MM.1S (cell line): Measurements from ENCODE around the gene HNF4A.

Experiments
- DNase-seq: peaks from one replicate; pipeline ENCODE4 v3.0.0-alpha.2; 2015
- H2AFZ ChIP-seq: fragments of 300-600 bp; sonication (generic); 2 replicates; pipeline ENCODE4 v1.6.0; 2016; ENCODE audit warnings: antibody characterized with exemption, low read length
- H3F3A ChIP-seq: fragments of 300-600 bp; sonication (generic); 2 replicates; pipeline ENCODE4 v1.6.1; 2016; ENCODE audit warnings: mild to moderate bottlenecking, antibody characterized with exemption, low read length, moderate library complexity, mixed read lengths; ENCODE audit not compliant: insufficient read depth
- H3K27ac ChIP-seq: fragments of 300-600 bp; sonication (generic); 2 replicates; pipeline ENCODE4 v1.5.1; 2016; ENCODE audit warnings: mild to moderate bottlenecking, low read length
- H3K27me3 ChIP-seq: fragments of 300-600 bp; sonication (generic); replicated peaks from 2 replicates; pipeline ENCODE4 v1.6.0; 2016; ENCODE audit warnings: low read length; ENCODE audit not compliant: insufficient read depth
- H3K36me3 ChIP-seq: fragments of 300-600 bp; sonication (generic); replicated peaks from 2 replicates; pipeline ENCODE4 v1.6.1; 2016; ENCODE audit warnings: mild to moderate bottlenecking, low read length, mixed read lengths; ENCODE audit not compliant: insufficient read depth
- H3K4me1 ChIP-seq: fragments of 300-600 bp; sonication (generic); 2 replicates; pipeline ENCODE4 v1.6.1; 2016; ENCODE audit warnings: low read length, mixed read lengths
- H3K4me2 ChIP-seq: fragments of 300-600 bp; sonication (generic); 2 replicates; pipeline ENCODE4 v1.6.0; 2016; ENCODE audit warnings: low read depth, low read length
- H3K4me3 ChIP-seq: fragments of 300-600 bp; sonication (generic); 2 replicates; pipeline ENCODE4 v1.5.1; 2016; ENCODE audit warnings: low read length, mixed read lengths
- H3K79me2 ChIP-seq: fragments of 300-600 bp; sonication (generic); 2 replicates; pipeline ENCODE4 v1.6.1; 2016; ENCODE audit warnings: mixed run types, low read length, mixed read lengths
- H3K9ac ChIP-seq: fragments of 300-600 bp; sonication (generic); 2 replicates; pipeline ENCODE4 v1.6.1; 2016; ENCODE audit warnings: low read length, mixed read lengths
- H3K9me2 ChIP-seq: fragments of 300-600 bp; sonication (generic); replicated peaks from 2 replicates; pipeline ENCODE4 v1.6.1; 2016; ENCODE audit warnings: mild to moderate bottlenecking, low read length, mixed read lengths; ENCODE audit not compliant: insufficient read depth
- H3K9me3 ChIP-seq: fragments of 300-600 bp; sonication (generic); replicated peaks from 2 replicates; pipeline ENCODE4 v1.6.1; 2016; ENCODE audit warnings: mild to moderate bottlenecking, low read length, mixed read lengths; ENCODE audit not compliant: insufficient read depth
- H4K20me1 ChIP-seq: fragments of 300-600 bp; sonication (generic); 2 replicates; pipeline ENCODE4 v1.6.1; 2016; ENCODE audit warnings: mild to moderate bottlenecking, low read length, moderate library complexity, mixed read lengths; ENCODE audit not compliant: insufficient read depth
- CTCF ChIP-seq: fragments of 300-600 bp; sonication (generic); IDR thresholded peaks from 2 replicates; pipeline ENCODE4 v1.5.1; 2016; ENCODE audit warnings: antibody characterized with exemption, low read length, mixed read lengths
- EZH2 ChIP-seq: fragments of 300-600 bp; sonication (generic); optimal IDR thresholded peaks from 2 replicates; pipeline ENCODE3; 2017; ENCODE audit warnings: low read depth, mild to moderate bottlenecking, antibody characterized with exemption, low read length, mixed read lengths
- EZH2phosphoT487 ChIP-seq: fragments of 300-600 bp; sonication (generic); IDR thresholded peaks from 2 replicates; pipeline ENCODE4 v1.6.1; 2018; ENCODE audit warnings: antibody characterized with exemption, low read length

Gene HNF4A

GRCh38 chr20:44475372-44475693 is 119.8 kb downstream of the HNF4A start:
- Histone ChIP-seq H3K4me2 (peak overlapping the region; percentile 88), H2AFZ (peak overlapping the region; percentile 99), H3K9me3 (no peaks in the 10 kb centered on the region), H3K9me2 (no peaks in the 10 kb centered on the region), H3K9ac (peak overlapping the region; percentile 98), H3K27ac (no peak overlapping the region), H3K4me3 (peak overlapping the region; percentile 97), H3K79me2 (peaks cover 15% of the 10 kb centered on the region), H3F3A (no peaks in the 10 kb centered on the region), H3K27me3 (no peaks in the 10 kb centered on the region), H4K20me1 (no peaks in the 10 kb centered on the region), H3K4me1 (peaks cover 9% of the 10 kb centered on the region), H3K36me3 (no peaks in the 10 kb centered on the region)
- TF ChIP-seq EZH2phosphoT487 (no peak), CTCF (no peak), EZH2 (no peak)
- DNase-seq: no peak

- no peak for TF ChIP-seq EZH2
- no peak for TF ChIP-seq EZH2phosphoT487
- TF ChIP-seq CTCF: no peak; the same call in 1 of the 2 replicates
- peak; percentile 93 for DNase-seq
- Histone ChIP-seq H4K20me1 (no peaks in the 10 kb centered on the region), H3K4me1 (peaks cover 9% of the 10 kb centered on the region), H2AFZ (peak within 1 kb of the TSS; percentile 99), H3K9ac (peak within 1 kb of the TSS; percentile 98), H3F3A (no peaks in the 10 kb centered on the region), H3K27ac (peak within 1 kb of the TSS; percentile 50; the same call in 1 of the 2 replicates), H3K27me3 (no peaks in the 10 kb centered on the region), H3K4me2 (peak within 1 kb of the TSS; percentile 88), H3K4me3 (peak within 1 kb of the TSS; percentile 97), H3K36me3 (no peaks in the 10 kb centered on the region), H3K9me3 (no peaks in the 10 kb centered on the region), H3K79me2 (peaks cover 15% of the 10 kb centered on the region), H3K9me2 (no peaks in the 10 kb centered on the region)
Measured at GRCh38 chr20:44475694-44476560, 120.4 kb downstream of the HNF4A start, which contains the start of gene TTPAL. TSS of gene TTPAL (plus strand) at chr20:44475874. CDS start at chr20:44480000, 4,126 bp downstream.

- Histone ChIP-seq H3K79me2 (peaks cover 15% of the 10 kb centered on the region), H3K9me2 (no peaks in the 10 kb centered on the region), H2AFZ (no peak overlapping the region), H3K4me1 (peaks cover 9% of the 10 kb centered on the region), H3K36me3 (no peaks in the 10 kb centered on the region), H3K27me3 (no peaks in the 10 kb centered on the region), H3K4me3 (no peak overlapping the region), H3K4me2 (0 out of 2 replicates have a peak overlapping the region, but pooled peaks have one; percentile 88), H3F3A (no peaks in the 10 kb centered on the region), H3K9ac (no peak overlapping the region), H4K20me1 (no peaks in the 10 kb centered on the region), H3K9me3 (no peaks in the 10 kb centered on the region), H3K27ac (no peak overlapping the region)
- TF ChIP-seq EZH2phosphoT487 (no peak), CTCF (no peak), EZH2 (no peak)
- no peak for DNase-seq
Measured at GRCh38 chr20:44477151-44477550, 121.7 kb downstream of the HNF4A start.
